Stimulated activated CD4-positive, alpha-beta T cell treated with anti-CD3 and anti-CD28 coated beads, Interleukin-12 subunit alpha, Interleukin-12 subunit beta, amount 100 ng/mL, for 48 hours (primary cell): Measurements from ENCODE around the gene PDPK1.
A peak's percentile ranks its signal among the peaks of the same experiment; 100 is the strongest.
"Not testable (repeated sequence)": the region's sequence is repeated elsewhere in the genome, so short reads cannot be mapped to it uniquely, and the experiment has no call there.

Experiments
- DNase-seq, 3 donors: peaks; one replicate each; pipeline ENCODE4 v3.0.0-alpha.2; 2020; ENCODE audit warnings: low read depth in 2 of 3, low spot score in 1 of 3

Gene PDPK1

GRCh38 chr16:2523801-2524231 lies 14.0 kb upstream of the PDPK1 start:
- no peak for DNase-seq

- no peak for DNase-seq
Measured at GRCh38 chr16:2524339-2524938, 13.4 kb upstream of the PDPK1 start.

- DNase-seq: no peak
Measured at GRCh38 chr16:2526135-2526534, 11.7 kb upstream of the PDPK1 start.

GRCh38 chr16:2527071-2527783 lies 10.6 kb upstream of the PDPK1 start:
- DNase-seq: no peak

GRCh38 chr16:2527784-2528100 lies 10.1 kb upstream of the PDPK1 start:
- DNase-seq: no peak

GRCh38 chr16:2528161-2529060 lies 9.4 kb upstream of the PDPK1 start:
- no peak for DNase-seq

GRCh38 chr16:2529061-2529931 lies 8.5 kb upstream of the PDPK1 start:
- DNase-seq: no peak

GRCh38 chr16:2529961-2530628 lies 7.7 kb upstream of the PDPK1 start:
- no peak for DNase-seq

GRCh38 chr16:2530629-2531318 lies 7.0 kb upstream of the PDPK1 start:
- DNase-seq: no peak

GRCh38 chr16:2531371-2531695 lies 6.5 kb upstream of the PDPK1 start, which contains the start of gene CEMP1:
CEMP1 (minus strand) TSS chr16:2531408; CDS start chr16:2531073, 335 bp downstream.
- DNase-seq: no peak

- peak; percentile 93 to 97 (median 95) for DNase-seq
Measured at GRCh38 chr16:2531696-2532493, 5.9 kb upstream of the PDPK1 start.

- DNase-seq: peak in 2 of 3 donors; percentile 41 to 50
Measured at GRCh38 chr16:2532494-2533141, 5.2 kb upstream of the PDPK1 start.

- not testable (repeated sequence) for DNase-seq
Measured at GRCh38 chr16:2533142-2533755, 4.6 kb upstream of the PDPK1 start.

- no peak for DNase-seq
Measured at GRCh38 chr16:2533912-2534311, 3.9 kb upstream of the PDPK1 start.

GRCh38 chr16:2534335-2534734 lies 3.5 kb upstream of the PDPK1 start:
- not testable (repeated sequence) for DNase-seq

- DNase-seq: no peak
Measured at GRCh38 chr16:2535625-2536013, 2.2 kb upstream of the PDPK1 start.

- DNase-seq: not testable (repeated sequence)
Measured at GRCh38 chr16:2539192-2539844, 1.5 kb downstream of the PDPK1 start.
